Mesodermal cell (in vitro differentiated cells): Measurements from ENCODE around the gene EMILIN3.

Experiments used
- H3K27ac ChIP-seq: 2 replicates; pipeline ENCODE4 v1.7.0; 2013; ENCODE audit warnings: mild to moderate bottlenecking, low read depth, low read length, moderate library complexity; ENCODE audit not compliant: severe bottlenecking
- H3K36me3 ChIP-seq: 2 replicates; pipeline ENCODE4 v1.7.1; 2013; ENCODE audit warnings: mild to moderate bottlenecking, low read length, moderate library complexity; ENCODE audit not compliant: control insufficient read depth, insufficient read depth
- H3K4me1 ChIP-seq: one replicate; pipeline ENCODE4 v1.7.1; 2013; ENCODE audit warnings: mild to moderate bottlenecking, low read length; ENCODE audit not compliant: insufficient read depth, control insufficient read depth, poor library complexity, severe bottlenecking
- H3K4me3 ChIP-seq: 2 replicates; pipeline ENCODE4 v1.7.0; 2013; ENCODE audit warnings: low read length, control low read depth, mild to moderate bottlenecking; ENCODE audit not compliant: insufficient read depth, poor library complexity, severe bottlenecking; ENCODE audit errors: extremely low read depth
- H3K9me3 ChIP-seq: 2 replicates; pipeline ENCODE4 v1.7.1; 2013; ENCODE audit warnings: mild to moderate bottlenecking, low read length, moderate library complexity; ENCODE audit not compliant: control insufficient read depth
- WGBS, 2 experiments: methylation state at CpG; one replicate each; pipeline ENCODE4 v1.1.5; 2013; ENCODE audit warnings: missing lambda C conversion rate in 2 of 2; ENCODE audit not compliant: insufficient coverage in 2 of 2; 5-methylcytosine and 5-hydroxymethylcytosine counted together

Gene EMILIN3

DNA sequence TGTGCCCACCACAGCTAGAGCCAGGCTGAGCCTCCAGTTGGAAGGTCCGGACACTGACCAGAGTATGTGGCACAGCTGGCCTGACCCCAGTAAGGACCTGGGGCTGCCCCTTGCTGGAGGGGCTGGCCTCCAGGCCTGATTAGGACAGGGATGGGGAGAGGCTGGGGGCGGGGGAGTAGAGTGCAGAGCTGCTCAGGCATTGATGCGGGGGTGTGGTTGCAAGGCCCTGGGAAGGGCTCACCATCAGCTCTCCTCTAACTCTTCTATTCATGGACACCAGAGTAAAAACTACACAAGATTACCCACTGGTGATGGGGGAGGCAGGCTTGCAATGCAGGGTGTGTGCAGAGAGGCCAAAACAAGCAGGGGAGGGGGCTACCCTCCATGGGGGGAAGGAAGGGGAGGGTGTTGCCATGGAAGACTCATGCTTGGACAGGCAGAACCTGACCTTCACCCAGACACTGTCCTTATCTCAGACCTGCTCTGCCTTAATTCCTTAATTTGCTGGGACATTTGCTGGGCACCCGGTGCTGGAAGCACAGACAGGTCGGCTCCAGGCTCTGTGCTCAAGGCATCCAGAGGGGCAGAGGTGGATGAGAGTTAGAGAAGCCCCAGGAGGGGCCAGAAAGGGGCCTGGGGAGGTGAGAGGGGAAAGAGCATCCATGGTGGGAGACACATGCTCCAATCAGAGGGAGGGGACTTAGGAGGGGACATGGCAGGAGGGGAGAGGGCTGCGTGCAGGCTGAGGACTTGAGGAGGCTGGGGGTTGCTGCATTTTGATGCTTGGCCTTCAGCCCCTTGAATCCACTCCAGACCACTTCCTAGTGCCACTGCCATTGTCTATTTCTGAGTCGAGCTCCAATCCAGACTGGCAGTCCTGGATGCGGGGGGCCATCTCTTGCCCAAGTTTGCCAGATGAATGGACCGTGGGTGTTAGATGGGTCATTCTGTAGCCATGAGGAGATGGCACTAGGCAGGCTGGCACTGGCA is 7.6 kb upstream of the EMILIN3 start:
- H3K9me3 ChIP-seq, result peaks cover 6% of the 10 kb centered on the region
- no peak overlapping the region for H3K4me3 ChIP-seq
- WGBS, 2 experiments, result 88 to 92% methylated on average over 2 to 6 of the region's 9 CpGs
- no peaks in the 10 kb centered on the region for H3K36me3 ChIP-seq
- H3K4me1 ChIP-seq, result no peaks in the 10 kb centered on the region
- H3K27ac ChIP-seq, result no peak overlapping the region

GRCh38 chr20:41373251-41373783 is 6.7 kb upstream of the EMILIN3 start:
- Histone ChIP-seq H3K27ac (no peak overlapping the region), H3K9me3 (peaks cover 6% of the 10 kb centered on the region), H3K4me1 (no peaks in the 10 kb centered on the region), H3K4me3 (no peak overlapping the region), H3K36me3 (no peaks in the 10 kb centered on the region)
- WGBS, 2 experiments, result 85 to 94% methylated on average over 11 of the region's 11 CpGs

DNA sequence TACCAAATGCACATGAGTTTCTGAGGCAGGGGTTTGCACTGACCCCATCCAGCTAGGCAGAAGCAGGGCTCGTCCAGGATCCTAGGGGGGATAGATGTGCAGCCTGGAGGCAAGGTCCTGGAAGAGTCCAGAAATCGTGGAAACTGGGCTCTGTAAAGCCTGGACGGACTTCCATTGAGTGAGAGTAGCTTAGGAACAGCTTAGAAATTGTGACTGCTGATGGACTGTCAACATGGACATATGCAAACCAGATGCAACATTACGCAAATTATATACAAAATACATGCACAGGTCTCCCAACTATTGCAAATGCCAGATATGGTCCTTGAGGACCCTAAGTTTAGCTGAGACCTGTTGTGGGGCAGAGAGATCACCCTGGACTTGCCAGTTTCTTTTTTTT is 4.8 kb upstream of the EMILIN3 start:
- Histone ChIP-seq H3K4me3 (no peak overlapping the region), H3K4me1 (no peaks in the 10 kb centered on the region), H3K36me3 (no peaks in the 10 kb centered on the region), H3K27ac (no peak overlapping the region), H3K9me3 (peaks cover 6% of the 10 kb centered on the region)
- WGBS, 2 experiments, result 83 to 86% methylated on average over 3 to 4 of the region's 4 CpGs

DNA sequence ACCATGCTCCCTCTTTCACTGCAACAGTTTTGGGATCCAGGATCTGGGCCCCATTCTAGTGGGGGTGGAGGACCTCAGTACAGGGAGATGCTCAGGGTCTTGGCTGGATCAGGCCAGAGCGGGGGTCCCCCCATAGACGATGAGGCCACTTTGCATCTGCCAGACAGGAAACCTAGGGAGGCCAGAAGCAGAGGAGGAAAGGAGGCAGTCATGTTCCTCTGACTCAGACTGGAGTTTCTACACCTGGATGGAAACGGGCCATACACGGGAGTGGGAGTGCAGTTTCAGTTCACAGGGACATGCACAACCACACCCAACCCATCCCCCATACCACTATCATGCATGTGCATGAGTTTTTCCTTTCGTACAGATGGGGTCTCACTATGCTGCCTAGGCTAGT is 3.6 kb upstream of the EMILIN3 start:
- WGBS, 2 experiments, result 93 to 96% methylated on average over 5 of the region's 5 CpGs
- H3K9me3 ChIP-seq, result peaks cover 6% of the 10 kb centered on the region
- H3K4me1 ChIP-seq, result no peaks in the 10 kb centered on the region
- no peaks in the 10 kb centered on the region for H3K36me3 ChIP-seq
- H3K4me3 ChIP-seq, result no peak overlapping the region
- H3K27ac ChIP-seq, result no peak overlapping the region

GRCh38 chr20:41369673-41370072 is 3.1 kb upstream of the EMILIN3 start:
- 79 to 92% methylated on average over 1 to 2 of the region's 2 CpGs for WGBS, 2 experiments
- peaks cover 6% of the 10 kb centered on the region for H3K9me3 ChIP-seq
- H3K4me3 ChIP-seq, result no peak overlapping the region
- no peaks in the 10 kb centered on the region for H3K36me3 ChIP-seq
- H3K27ac ChIP-seq, result no peak overlapping the region
- H3K4me1 ChIP-seq, result no peaks in the 10 kb centered on the region

DNA sequence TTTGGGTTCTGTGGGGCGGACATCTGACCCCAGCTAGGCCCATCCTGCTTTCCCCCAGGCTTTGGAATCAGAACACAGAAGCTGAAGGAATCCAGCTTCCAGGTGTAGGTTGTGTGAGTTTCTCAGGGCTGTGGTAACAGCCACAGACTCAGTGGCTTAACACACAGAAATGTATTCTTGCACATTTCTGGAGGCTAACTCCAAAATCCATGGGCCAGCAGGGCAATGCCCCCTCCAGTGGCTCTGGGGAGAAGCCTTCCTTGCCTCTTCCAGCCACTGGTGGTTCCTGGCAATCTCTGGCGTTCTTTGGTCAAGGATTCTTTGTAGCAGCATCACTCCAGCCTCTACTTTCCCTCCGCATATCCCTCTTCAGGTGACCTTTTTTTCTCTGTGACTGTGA is 1.3 kb upstream of the EMILIN3 start:
- no peaks in the 10 kb centered on the region for H3K4me1 ChIP-seq
- no peak overlapping the region for H3K4me3 ChIP-seq
- no peaks in the 10 kb centered on the region for H3K36me3 ChIP-seq
- no peak overlapping the region for H3K27ac ChIP-seq
- peaks cover 6% of the 10 kb centered on the region for H3K9me3 ChIP-seq
- 86 to 95% methylated on average over 2 to 3 of the region's 3 CpGs for WGBS, 2 experiments

GRCh38 chr20:41367393-41367695 is 726 bp upstream of the EMILIN3 start:
- Histone ChIP-seq H3K36me3 (no peaks in the 10 kb centered on the region), H3K9me3 (peaks cover 4% of the 10 kb centered on the region), H3K27ac (no peak overlapping the region), H3K4me3 (no peak overlapping the region), H3K4me1 (no peaks in the 10 kb centered on the region)
- WGBS, 2 experiments, result 64 to 67% methylated on average over 10 to 13 of the region's 13 CpGs

- Histone ChIP-seq H3K9me3 (no peaks in the 10 kb centered on the region), H3K27ac (no peak overlapping the region), H3K4me3 (peak overlapping the region; percentile 26), H3K36me3 (no peaks in the 10 kb centered on the region), H3K4me1 (no peaks in the 10 kb centered on the region)
- 13 to 15% methylated on average over 31 to 54 of the region's 76 CpGs for WGBS, 2 experiments
Observed at GRCh38 chr20:41365777-41366545, 657 bp downstream of the EMILIN3 start.

DNA sequence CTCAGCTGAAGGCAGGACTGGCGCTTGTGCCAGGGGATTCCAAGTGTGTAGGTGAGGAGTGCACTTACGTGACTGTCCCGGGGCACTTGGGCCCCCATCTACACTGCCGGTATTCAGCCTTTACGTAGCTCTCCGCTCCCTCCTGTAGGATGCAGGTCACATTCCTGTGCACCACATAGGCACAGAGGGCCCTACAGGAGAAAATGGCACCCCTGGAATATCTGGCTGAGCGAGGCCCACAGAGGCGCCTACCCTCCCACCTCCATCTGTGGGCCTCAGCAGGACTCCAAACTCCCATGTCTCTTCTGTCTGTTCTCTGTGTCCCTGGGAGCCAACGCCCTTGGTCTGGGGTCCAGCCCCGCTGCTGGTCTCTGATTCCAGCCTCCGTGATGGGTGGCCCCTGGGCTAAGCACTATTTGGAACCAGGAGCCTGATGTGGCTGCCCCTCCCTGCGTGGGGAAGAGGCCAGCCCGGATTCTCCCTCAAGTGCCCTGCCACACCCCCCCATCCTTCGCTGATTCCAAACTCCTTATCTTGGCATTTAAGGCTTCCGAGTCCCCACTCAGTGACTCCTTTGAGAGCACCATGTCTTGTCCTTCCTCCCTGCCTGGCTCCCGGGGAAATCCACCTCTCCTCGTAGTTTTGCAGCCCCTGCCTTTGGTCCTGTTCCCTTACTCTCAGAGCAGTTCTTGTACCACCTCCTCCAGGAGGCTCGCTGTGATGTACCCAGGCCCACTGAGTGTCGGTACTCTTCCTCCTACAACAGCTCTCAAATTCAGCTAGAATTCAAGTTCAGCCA is 1.5 kb downstream of the EMILIN3 start:
- no peak overlapping the region for H3K4me3 ChIP-seq

GRCh38 chr20:41364236-41364855 is 2.3 kb downstream of the EMILIN3 start:
- no peaks in the 10 kb centered on the region for H3K4me1 ChIP-seq
- 86 to 94% methylated on average over 8 to 10 of the region's 13 CpGs for WGBS, 2 experiments
- H3K27ac ChIP-seq, result no peak overlapping the region
- H3K36me3 ChIP-seq, result peaks cover 3% of the 10 kb centered on the region
- H3K9me3 ChIP-seq, result no peaks in the 10 kb centered on the region
- no peak overlapping the region for H3K4me3 ChIP-seq

More for the DNA sequence above, 1.5 kb downstream of the EMILIN3 start:
- Histone ChIP-seq H3K4me1 (no peaks in the 10 kb centered on the region), H3K9me3 (no peaks in the 10 kb centered on the region), H3K36me3 (no peaks in the 10 kb centered on the region), H3K27ac (no peak overlapping the region)
- 85 to 91% methylated on average over 16 to 19 of the region's 19 CpGs for WGBS, 2 experiments
